Psoas muscle (tissue), 8 donors: ENCODE results near the gene CSTPP1. TPM values are rescaled to one million over a fixed set of nuclear protein-coding genes. Genes with fewer than 3 reads are reported as not detected.

Experiments used
- ATAC-seq, 4 donors: fragments of 200-7000 bp; cut with Tn5 transposase; one replicate each; pipeline ENCODE4 v1.9.1; 2020; ENCODE audit warnings: moderate library complexity in 3 of 4, mild to moderate bottlenecking in 2 of 4
- DNase-seq, 2 donors: peaks; one replicate each; pipeline ENCODE4 v3.0.0-alpha.2; 2020
- H3K27ac ChIP-seq: fragments of 200-600 bp; one replicate; pipeline ENCODE4 v1.8.0; 2022
- H3K27me3 ChIP-seq, 3 donors: fragments of 200-600 bp in 1 of 3; one replicate each; pipeline versions ENCODE4 v1.6.1 to v1.8.0; 2013 to 2022; ENCODE audit warnings: low read length in 2 of 3, mild to moderate bottlenecking in 2 of 3, moderate library complexity in 1 of 3; ENCODE audit not compliant: insufficient read depth in 3 of 3
- H3K36me3 ChIP-seq, 2 donors: fragments of 200-600 bp in 1 of 2; one replicate each; pipeline versions ENCODE4 v1.6.1 to v1.8.0; 2013 to 2022; ENCODE audit warnings: low read depth in 1 of 2, mild to moderate bottlenecking in 1 of 2, moderate library complexity in 1 of 2; ENCODE audit not compliant: insufficient read depth in 1 of 2
- H3K4me1 ChIP-seq: fragments of 200-600 bp; one replicate; pipeline ENCODE4 v1.8.0; 2022
- H3K4me3 ChIP-seq: fragments of 200-600 bp; one replicate; pipeline ENCODE4 v1.8.0; 2022; ENCODE audit warnings: mild to moderate bottlenecking
- H3K9me3 ChIP-seq: fragments of 200-600 bp; one replicate; pipeline ENCODE4 v1.8.0; 2022
- CTCF ChIP-seq: fragments of 200-600 bp; IDR thresholded peaks from one replicate; pipeline ENCODE4 v1.8.0; 2022; ENCODE audit warnings: antibody characterized with exemption
- WGBS, 3 donors: extraction: QIAGEN DNeasy Blood & Tissue Kit; methylation state at CpG; one replicate each; pipeline versions ENCODE4 v1.1.6 to v1.1.7; 2013; 5-methylcytosine and 5-hydroxymethylcytosine counted together
- intact Hi-C, 2 donors: fragments of 100-400 bp; cut with DNase I; formaldehyde crosslinking; loops; one replicate each; pipeline versions ENCODE4 v1.11.0 to v1.14.2; 2022
- polyA plus RNA-seq, 3 donors: library from polyadenylated mRNA; stranded (reverse); fragments of 200-250 nt; gene quantifications; one replicate each; pipeline ENCODE4 v1.2.3, GENCODE V29; 2013
- total RNA-seq, 4 donors: library from RNA; stranded (reverse); fragmentation: NEBNext Ultra II Directional in 2 of 4; extraction: Animal tissue kit (Norgen Biotek cat#: 25700) in 2 of 4; gene quantifications; one replicate each; pipeline versions ENCODE4 v1.2.1 to v1.2.4, GENCODE V29; 2021 to 2023
- donor health status: healthy with polysubstance abuse.
- donor health status: DM: no; HTN: no; CAD: no; lungs with moderate emphysema.
- donor health status: Bipolar disorder and iron deficiency.
- donor health status: healthy.
- donor health status: DM: yes; HTN: yes; CAD: no.
- donor health status: DM: no; HTN: no; CAD: no.
- donor health status: DM: no; HTN: no; CAD: no.
- donor health status: DM: yes; HTN: yes; CAD: no.

The CSTPP1 gene
- total and polyA plus RNA-seq, 7 donors: 5.1 to 10.0 (median 6.9) TPM

GRCh38 chr11:47164321-47164720 is 227.8 kb downstream of the CSTPP1 start:
- intact Hi-C loops: no loop called here
- no peaks in the 10 kb centered on the region for H3K9me3 ChIP-seq
- H3K4me3 ChIP-seq: no peak overlapping the region
- H3K27me3 ChIP-seq: no peaks in the 10 kb centered on the region
- H3K36me3 ChIP-seq: peaks cover 15 to 69% of the 10 kb centered on the region in 2 donors
- no peak for DNase-seq
- no peak overlapping the region for H3K27ac ChIP-seq
- ATAC-seq: no peak
- WGBS, 3 donors: 40 to 51% (median 43%) methylated on average over 4 of the region's 4 CpGs
- no peak for TF ChIP-seq CTCF
- H3K4me1 ChIP-seq: peaks cover 12% of the 10 kb centered on the region

GRCh38 chr11:47165253-47165840 is 228.8 kb downstream of the CSTPP1 start:
- Histone ChIP-seq H3K27ac (no peak overlapping the region), H3K9me3 (no peaks in the 10 kb centered on the region), H3K4me3 (no peak overlapping the region), H3K4me1 (peaks cover 12% of the 10 kb centered on the region), H3K36me3 (peaks cover 15 to 79% of the 10 kb centered on the region in 2 donors), H3K27me3 (no peaks in the 10 kb centered on the region)
- DNase-seq (no peak), ATAC-seq (no peak)
- 85 to 88% (median 88%) methylated on average over 16 of the region's 16 CpGs for WGBS, 3 donors
- TF ChIP-seq CTCF: no peak
- intact Hi-C loops: no loop called here

- no peak overlapping the region for H3K27ac ChIP-seq
- no peak overlapping the region for H3K4me3 ChIP-seq
- no peak for ATAC-seq
- H3K9me3 ChIP-seq: no peaks in the 10 kb centered on the region
- TF ChIP-seq CTCF: no peak
- no peaks in the 10 kb centered on the region for H3K27me3 ChIP-seq
- 85 to 92% (median 88%) methylated on average over 5 of the region's 5 CpGs for WGBS, 3 donors
- DNase-seq: no peak
- peaks cover 8% of the 10 kb centered on the region for H3K4me1 ChIP-seq
- H3K36me3 ChIP-seq: peaks cover 15 to 89% of the 10 kb centered on the region in 2 donors
- intact Hi-C loops: no loop called here
Measured at GRCh38 chr11:47166368-47166767, 229.8 kb downstream of the CSTPP1 start.

GRCh38 chr11:47171061-47171838 is 234.7 kb downstream of the CSTPP1 start:
- no peak for TF ChIP-seq CTCF
- intact Hi-C loops: no loop called here
- 82 to 86% (median 83%) methylated on average over 16 of the region's 16 CpGs for WGBS, 3 donors
- Histone ChIP-seq H3K27ac (no peak overlapping the region), H3K36me3 (peaks cover 9 to 99% of the 10 kb centered on the region in 2 donors), H3K9me3 (no peaks in the 10 kb centered on the region), H3K27me3 (no peaks in the 10 kb centered on the region), H3K4me3 (no peak overlapping the region), H3K4me1 (peaks cover 35% of the 10 kb centered on the region)
- ATAC-seq (no peak), DNase-seq (peak in 1 of 2 donors; percentile 39)
